Heart right ventricle (tissue), 16 donors: ENCODE measurements around the gene RPS6KA5. TPM values are rescaled to one million over a fixed set of nuclear protein-coding genes. Genes with fewer than 3 reads are reported as not detected.
"Not testable (repeated sequence)": the region's sequence is repeated elsewhere in the genome, so short reads cannot be mapped to it uniquely, and the experiment has no call there.

Experiments
- ATAC-seq, 8 donors: fragments of 200-7000 bp; cut with Tn5 transposase; one replicate each; pipeline ENCODE4 v1.9.1; 2020; ENCODE audit warnings: mild to moderate bottlenecking in 8 of 8, moderate library complexity in 8 of 8, moderate number of reproducible peaks in 1 of 8
- DNase-seq, 2 donors: peaks; one replicate each; pipeline ENCODE4 v3.0.0-alpha.2; 2020
- H3K27ac ChIP-seq, 10 donors: fragments of 200-600 bp; sonication (generic) in 2 of 10; one replicate each; pipeline versions ENCODE4 v1.5.0 to v1.8.0; 2020 to 2022; ENCODE audit warnings: mild to moderate bottlenecking in 3 of 10
- H3K27me3 ChIP-seq, 7 donors: fragments of 200-600 bp; one replicate each; pipeline ENCODE4 v1.8.0; 2021 to 2022; ENCODE audit warnings: mild to moderate bottlenecking in 2 of 7
- H3K36me3 ChIP-seq, 9 donors: fragments of 200-600 bp; sonication (generic) in 1 of 9; one replicate each; pipeline versions ENCODE4 v1.5.0 to v1.8.0; 2020 to 2022; ENCODE audit warnings: mild to moderate bottlenecking in 2 of 9
- H3K4me1 ChIP-seq, 9 donors: fragments of 200-600 bp; sonication (generic) in 1 of 9; one replicate each; pipeline versions ENCODE4 v1.5.0 to v1.8.0; 2020 to 2022; ENCODE audit warnings: mild to moderate bottlenecking in 4 of 9
- H3K4me3 ChIP-seq, 10 donors: fragments of 200-600 bp; sonication (generic) in 2 of 10; one replicate each; pipeline versions ENCODE4 v1.5.0 to v1.8.0; 2020 to 2022; ENCODE audit warnings: mild to moderate bottlenecking in 7 of 10, moderate library complexity in 2 of 10
- H3K9me3 ChIP-seq, 11 donors: fragments of 200-600 bp in 10 of 11; sonication (generic) in 2 of 11; one replicate each; pipeline versions ENCODE4 v1.5.0 to v1.8.0; 2013 to 2022; ENCODE audit warnings: mild to moderate bottlenecking in 2 of 11, control low read depth in 1 of 11, moderate library complexity in 1 of 11
- WGBS, 2 donors: extraction: QIAGEN DNeasy Blood & Tissue Kit; methylation state at CpG; one replicate each; pipeline ENCODE4 v1.1.7; 2013; ENCODE audit warnings: inconsistent platforms in 1 of 2; 5-methylcytosine and 5-hydroxymethylcytosine counted together
- intact Hi-C, 10 donors: fragments of 100-400 bp; cut with DNase I; formaldehyde crosslinking; loops; one replicate each; pipeline versions ENCODE4 v1.11.1 to v1.14.2; 2022
- polyA plus RNA-seq, 2 donors: library from polyadenylated mRNA; stranded (reverse); fragments of 200-250 nt; gene quantifications; one replicate each; pipeline ENCODE4 v1.2.3, GENCODE V29; 2013
- total RNA-seq, 10 donors: library from RNA; stranded (reverse); fragmentation: NEBNext Ultra II Directional in 3 of 10; extraction: Animal tissue kit (Norgen Biotek cat#: 25700) in 3 of 10; gene quantifications; one replicate each; pipeline versions ENCODE4 v1.2.1 to v1.2.4, GENCODE V29; 2021 to 2023
- TF ChIP-seq, protein P1 (sequence below), 9 donors: fragments of 200-600 bp; sonication (generic) in 2 of 9; IDR thresholded peaks; one replicate each; pipeline versions ENCODE4 v1.5.0 to v1.8.0; 2021 to 2022; ENCODE audit warnings: antibody characterized with exemption in 9 of 9, mild to moderate bottlenecking in 5 of 9, moderate library complexity in 1 of 9
- donor health status: Arrhythmogenic right ventricular cardiomyopathy.
- donor health status: ischemic (EF 13 %, LVEDD 7.1; RV severe dilation, severe dysfunction).
- donor health status: healthy with polysubstance abuse.
- donor health status: DM: no; HTN: yes; CAD: no.
- donor health status: DM: no; HTN: no; CAD: no.
- donor health status: ischemic (EF 25% LVEDD 6.9; RV normal size, moderate dysfunction).
- donor health status: ischemic (EF 25% LVEDD 5.7; RV mildly dilated, moderate dysfunction).
- donor health status: healthy.
- donor health status: DM: yes; HTN: yes; CAD: no.
- donor health status: Ischemic cardiomyopathy.
- donor health status: ischemic (EF 35%, LVEDD 5.7; RV mildly dilated, moderate dysfunction).
- donor health status: nonischemic (EF 11% LVEDD 7.7; RV severe dilation, severe dysfunction).
- donor health status: DM: yes; HTN: yes; CAD: no.
- donor health status: PGD.
- donor health status: ischemic (EF 29% LVEDD 5.4; RV normal size, mild dysfunction).
- donor health status: nonischemic (EF 23%, LVEDD 6.1; RV moderate dilation, normal function).

RPS6KA5 gene
- total and polyA plus RNA-seq, 12 donors, result 0.84 to 22.5 (median 9.2) TPM

DNA sequence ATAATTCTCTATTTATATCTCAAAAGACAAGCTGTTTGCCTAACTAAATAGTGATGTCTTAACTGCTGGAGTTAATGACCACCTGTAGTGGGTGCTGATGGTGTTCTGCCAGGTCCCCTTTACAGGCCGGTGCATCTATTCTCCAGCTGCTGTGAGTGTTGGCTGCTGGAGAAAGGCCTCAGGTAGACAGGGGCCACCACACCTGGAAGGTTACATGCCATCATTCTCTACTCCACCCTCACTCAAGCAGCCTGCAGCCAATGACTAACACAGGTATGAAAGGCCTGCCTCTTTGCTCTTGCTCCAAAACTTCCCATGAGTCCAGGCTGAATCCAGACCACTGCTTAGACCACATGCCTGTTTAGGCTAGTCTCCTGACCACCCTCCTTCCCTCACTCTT lies 73.9 kb downstream of the RPS6KA5 start:
- H3K27ac ChIP-seq, result no peak overlapping the region
- intact Hi-C loops, result no loop called here
- H3K27me3 ChIP-seq, result no peaks in the 10 kb centered on the region
- no peaks in the 10 kb centered on the region for H3K4me1 ChIP-seq
- H3K9me3 ChIP-seq, result no peaks in the 10 kb centered on the region
- TF ChIP-seq, protein P1, sequence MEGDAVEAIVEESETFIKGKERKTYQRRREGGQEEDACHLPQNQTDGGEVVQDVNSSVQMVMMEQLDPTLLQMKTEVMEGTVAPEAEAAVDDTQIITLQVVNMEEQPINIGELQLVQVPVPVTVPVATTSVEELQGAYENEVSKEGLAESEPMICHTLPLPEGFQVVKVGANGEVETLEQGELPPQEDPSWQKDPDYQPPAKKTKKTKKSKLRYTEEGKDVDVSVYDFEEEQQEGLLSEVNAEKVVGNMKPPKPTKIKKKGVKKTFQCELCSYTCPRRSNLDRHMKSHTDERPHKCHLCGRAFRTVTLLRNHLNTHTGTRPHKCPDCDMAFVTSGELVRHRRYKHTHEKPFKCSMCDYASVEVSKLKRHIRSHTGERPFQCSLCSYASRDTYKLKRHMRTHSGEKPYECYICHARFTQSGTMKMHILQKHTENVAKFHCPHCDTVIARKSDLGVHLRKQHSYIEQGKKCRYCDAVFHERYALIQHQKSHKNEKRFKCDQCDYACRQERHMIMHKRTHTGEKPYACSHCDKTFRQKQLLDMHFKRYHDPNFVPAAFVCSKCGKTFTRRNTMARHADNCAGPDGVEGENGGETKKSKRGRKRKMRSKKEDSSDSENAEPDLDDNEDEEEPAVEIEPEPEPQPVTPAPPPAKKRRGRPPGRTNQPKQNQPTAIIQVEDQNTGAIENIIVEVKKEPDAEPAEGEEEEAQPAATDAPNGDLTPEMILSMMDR (IDR thresholded peaks at IDR 0.05), result no peak
- no peaks in the 10 kb centered on the region for H3K36me3 ChIP-seq
- ATAC-seq, result no peak
- DNase-seq, result no peak
- WGBS, 2 donors, result 85 to 89% methylated on average over 1 of the region's 1 CpG
- H3K4me3 ChIP-seq, result no peak overlapping the region

DNA sequence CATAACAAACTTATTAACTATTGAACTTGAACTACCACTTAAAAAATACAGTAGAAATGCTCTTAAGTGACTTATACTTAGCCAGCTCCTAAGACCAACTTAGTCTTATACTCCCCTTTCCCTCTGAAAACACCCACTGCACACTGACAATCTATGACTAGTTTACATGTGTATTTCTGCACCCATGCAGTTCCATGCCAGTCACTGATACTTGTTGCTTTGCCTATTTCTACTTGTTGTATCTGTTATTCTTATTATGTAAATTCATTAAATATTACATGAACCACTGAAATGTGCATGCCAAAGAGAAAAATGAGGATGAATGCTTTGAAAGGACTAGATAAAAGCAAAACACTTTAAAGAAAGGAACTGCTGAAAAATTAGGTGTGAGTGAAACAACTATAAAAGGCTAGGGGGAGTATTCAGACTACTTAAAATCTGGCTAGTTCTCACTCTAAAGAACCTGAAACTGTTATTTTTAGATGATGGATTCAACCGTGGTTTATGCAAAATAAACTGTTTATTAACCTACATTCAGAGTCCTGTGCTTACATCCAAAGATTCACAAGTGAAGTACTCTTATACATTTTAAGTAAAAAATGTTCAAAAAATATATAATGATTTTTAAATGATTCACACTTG lies 74.7 kb downstream of the RPS6KA5 start:
- DNase-seq, result no peak
- H3K27me3 ChIP-seq, result no peaks in the 10 kb centered on the region
- H3K4me1 ChIP-seq, result no peaks in the 10 kb centered on the region
- intact Hi-C loops, result no loop called here
- H3K27ac ChIP-seq, result no peak overlapping the region
- ATAC-seq, result no peak
- H3K36me3 ChIP-seq, result no peaks in the 10 kb centered on the region
- 45 to 58% methylated on average over 1 of the region's 1 CpG for WGBS, 2 donors
- no peaks in the 10 kb centered on the region for H3K9me3 ChIP-seq
- H3K4me3 ChIP-seq, result no peak overlapping the region
- TF ChIP-seq, protein P1 (IDR thresholded peaks at IDR 0.05), result no peak

DNA sequence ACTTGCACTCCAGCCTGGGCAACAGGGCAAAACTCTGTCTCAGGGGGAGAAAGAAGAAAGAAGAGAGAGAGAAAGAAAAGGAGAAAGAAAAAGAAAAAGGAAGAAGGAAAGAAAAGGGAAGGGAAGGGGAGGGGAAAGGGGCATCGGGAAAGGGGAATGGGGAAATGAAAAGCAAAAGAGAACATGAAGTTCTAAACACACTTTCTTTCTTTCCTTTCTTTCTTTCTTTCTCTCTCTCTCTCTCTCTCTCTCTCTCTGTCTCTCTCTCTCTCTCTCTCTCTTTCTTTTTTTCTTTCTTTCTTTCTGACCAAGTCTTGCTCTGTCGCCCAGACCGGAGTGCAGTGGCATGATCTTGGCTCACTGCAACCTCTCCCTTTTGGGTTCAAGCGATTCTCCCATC lies 76.9 kb downstream of the RPS6KA5 start:
- H3K9me3 ChIP-seq, result no peaks in the 10 kb centered on the region
- H3K4me1 ChIP-seq, result no peaks in the 10 kb centered on the region
- DNase-seq (no peak), ATAC-seq (no peak)
- no peaks in the 10 kb centered on the region for H3K36me3 ChIP-seq
- intact Hi-C loops, result no loop called here
- no peak overlapping the region for H3K27ac ChIP-seq
- TF ChIP-seq, protein P1 (IDR thresholded peaks at IDR 0.05), result no peak
- H3K27me3 ChIP-seq, result no peaks in the 10 kb centered on the region
- no peak overlapping the region for H3K4me3 ChIP-seq
- 94 to 99% methylated on average over 4 of the region's 4 CpGs for WGBS, 2 donors

DNA sequence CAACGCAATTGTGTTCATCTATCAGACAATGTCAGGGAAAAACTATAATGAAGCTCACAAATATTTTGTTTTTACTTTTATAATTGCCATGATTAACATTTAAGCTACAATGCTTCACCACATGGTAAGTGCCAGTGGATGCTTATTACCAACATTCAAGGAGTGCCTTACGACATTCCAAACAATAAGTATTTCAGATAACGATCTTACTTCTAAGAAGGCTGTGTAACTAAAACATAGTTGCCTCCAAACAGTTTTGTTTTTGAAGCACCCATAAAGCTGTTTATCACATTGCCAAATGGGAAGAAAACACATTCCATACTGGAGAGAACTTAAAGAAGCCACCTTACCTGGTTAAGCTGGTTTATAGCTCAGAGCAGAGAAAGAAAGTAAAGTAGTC lies 78.8 kb downstream of the RPS6KA5 start:
- TF ChIP-seq, protein P1 (IDR thresholded peaks at IDR 0.05), result no peak
- Histone ChIP-seq H3K36me3 (peaks cover 0 to 14% (median 0%) of the 10 kb centered on the region in 9 donors), H3K4me1 (no peaks in the 10 kb centered on the region), H3K27me3 (no peaks in the 10 kb centered on the region), H3K9me3 (no peaks in the 10 kb centered on the region), H3K4me3 (no peak overlapping the region), H3K27ac (no peak overlapping the region)
- no peak for DNase-seq
- 79 to 90% methylated on average over 3 of the region's 3 CpGs for WGBS, 2 donors
- ATAC-seq, result no peak
- intact Hi-C loops, result no loop called here

DNA sequence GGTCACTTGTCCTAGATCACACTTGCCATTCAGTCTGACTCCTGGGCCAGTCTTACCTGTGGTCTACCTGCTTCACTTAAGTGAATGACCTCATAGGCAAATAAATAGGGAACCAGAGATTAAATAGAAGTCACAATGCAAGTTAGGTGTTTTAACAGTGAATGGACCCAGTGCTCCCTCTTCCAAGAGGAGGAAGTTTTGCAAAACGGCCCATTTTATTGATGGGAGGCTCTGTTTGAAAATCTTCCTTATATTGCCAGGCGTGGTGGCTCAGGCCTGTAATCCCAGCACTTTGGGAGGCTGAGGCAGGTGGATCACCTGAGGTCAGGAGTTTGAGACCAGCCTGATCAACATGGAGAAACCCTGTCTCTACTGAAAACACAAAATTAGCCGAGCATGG lies 79.8 kb downstream of the RPS6KA5 start:
- H3K27ac ChIP-seq, ATAC-seq, H3K4me3 ChIP-seq, H3K4me1 ChIP-seq, intact Hi-C loops, H3K27me3 ChIP-seq, DNase-seq, H3K9me3 ChIP-seq: not testable (repeated sequence)
- H3K36me3 ChIP-seq, result peaks cover 0 to 14% (median 0%) of the 10 kb centered on the region in 9 donors
- WGBS, 2 donors, result 90 to 99% methylated on average over 3 of the region's 3 CpGs
